ENCODE results near the gene APLN. TPM values are rescaled to one million over a fixed set of nuclear protein-coding genes. Genes with fewer than 3 reads are reported as not detected.

APLN gene
- total and polyA plus RNA-seq, 9 of the 15 experiments (the other 6 are each of a cell fraction or from before 2014, with no cell fraction given) = 0.04 to 0.06 TPM; not detected in 7

- Histone ChIP-seq H4K20me1 (replicated peaks; ENCODE audit: control insufficient read depth, insufficient read depth, low read length) (no peaks in the 10 kb centered on the region), H3K79me2 (ENCODE audit: control insufficient read depth, insufficient read depth, low read length) (no peaks in the 10 kb centered on the region), H3K4me3 (no peak overlapping the region), H3K4me2 (ENCODE audit: insufficient read depth, low read length) (no peak overlapping the region), H3K27me3 (ENCODE audit: control insufficient read depth in 2 of 2, insufficient read depth in 2 of 2, low read length in 2 of 2) (peaks cover 0 to 26% of the 10 kb centered on the region in 2 experiments; a peak in 2 of 5 replicates), H3K36me3 (ENCODE audit: control insufficient read depth, insufficient read depth, low read length) (no peaks in the 10 kb centered on the region), H3K27ac (ENCODE audit: extremely low read depth, low read depth, low read length) (no peak overlapping the region), H3K4me1 (replicated peaks in 1 of 2; ENCODE audit: control insufficient read depth in 2 of 2, insufficient read depth in 2 of 2, low read length in 2 of 2) (no peaks in the 10 kb centered on the region), H3K9me1 (ENCODE audit: control insufficient read depth, insufficient read depth, low read length) (no peaks in the 10 kb centered on the region), H2AFZ (ENCODE audit: low read depth, low read length) (no peak overlapping the region), H3K9ac (ENCODE audit: insufficient read depth in 1 of 2, low read depth in 2 of 2, low read length in 2 of 2) (no peak overlapping the region), H3K9me3 (replicated peaks; ENCODE audit: control insufficient read depth, insufficient read depth, low read depth, low read length) (no peaks in the 10 kb centered on the region)
- FAIRE-seq = no peak
- WGBS (ENCODE audit: insufficient coverage, low coverage, missing lambda C conversion rate) = 0% methylated on average over 2 of the region's 2 CpGs
- ChIA-PET CTCF (ENCODE audit: low intra/inter-chr PET ratio) (no interaction called here), POLR2A (no interaction called here)
- no TSS peak for BruUV-seq (replicated peaks)
- no peak for DNase-seq (ENCODE audit: extremely low read depth in 1 of 4, low spot score in 3 of 4)
- intact Hi-C loops (cut with micrococcal nuclease) = no loop called here
- in situ Hi-C loops (cut with MboI) = no loop called here
- no peak for ATAC-seq
- TF ChIP-seq, protein P1, sequence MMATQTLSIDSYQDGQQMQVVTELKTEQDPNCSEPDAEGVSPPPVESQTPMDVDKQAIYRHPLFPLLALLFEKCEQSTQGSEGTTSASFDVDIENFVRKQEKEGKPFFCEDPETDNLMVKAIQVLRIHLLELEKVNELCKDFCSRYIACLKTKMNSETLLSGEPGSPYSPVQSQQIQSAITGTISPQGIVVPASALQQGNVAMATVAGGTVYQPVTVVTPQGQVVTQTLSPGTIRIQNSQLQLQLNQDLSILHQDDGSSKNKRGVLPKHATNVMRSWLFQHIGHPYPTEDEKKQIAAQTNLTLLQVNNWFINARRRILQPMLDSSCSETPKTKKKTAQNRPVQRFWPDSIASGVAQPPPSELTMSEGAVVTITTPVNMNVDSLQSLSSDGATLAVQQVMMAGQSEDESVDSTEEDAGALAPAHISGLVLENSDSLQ (IDR thresholded peaks at IDR 0.05) = no peak
- TF ChIP-seq MAZ (CRISPR knock-in tag; conservative IDR thresholded peaks at IDR 0.05 in 1 of 2, IDR thresholded peaks at IDR 0.05 in 1 of 2) (no peak), BCL6 (CRISPR knock-in tag; IDR thresholded peaks at IDR 0.05) (no peak), KDM2B (CRISPR knock-in tag; IDR thresholded peaks at IDR 0.05) (no peak), ZSCAN29 (IDR thresholded peaks at IDR 0.05) (no peak), SMAD2 (IDR thresholded peaks at IDR 0.05; ENCODE audit: low read depth, low read length) (no peak), THRAP3 (IDR thresholded peaks at IDR 0.05; ENCODE audit: borderline replicate concordance) (no peak), HNRNPUL1 (IDR thresholded peaks at IDR 0.05; ENCODE audit: low read length) (no peak), CTCFL (IDR thresholded peaks at IDR 0.05; ENCODE audit: borderline replicate concordance, insufficient read depth, low read depth, low read length, poor library complexity, severe bottlenecking) (no peak)
- TF ChIP-seq, protein P2, sequence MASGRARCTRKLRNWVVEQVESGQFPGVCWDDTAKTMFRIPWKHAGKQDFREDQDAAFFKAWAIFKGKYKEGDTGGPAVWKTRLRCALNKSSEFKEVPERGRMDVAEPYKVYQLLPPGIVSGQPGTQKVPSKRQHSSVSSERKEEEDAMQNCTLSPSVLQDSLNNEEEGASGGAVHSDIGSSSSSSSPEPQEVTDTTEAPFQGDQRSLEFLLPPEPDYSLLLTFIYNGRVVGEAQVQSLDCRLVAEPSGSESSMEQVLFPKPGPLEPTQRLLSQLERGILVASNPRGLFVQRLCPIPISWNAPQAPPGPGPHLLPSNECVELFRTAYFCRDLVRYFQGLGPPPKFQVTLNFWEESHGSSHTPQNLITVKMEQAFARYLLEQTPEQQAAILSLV (tag; IDR thresholded peaks at IDR 0.05) = no peak
- TF ChIP-seq, protein P3, sequence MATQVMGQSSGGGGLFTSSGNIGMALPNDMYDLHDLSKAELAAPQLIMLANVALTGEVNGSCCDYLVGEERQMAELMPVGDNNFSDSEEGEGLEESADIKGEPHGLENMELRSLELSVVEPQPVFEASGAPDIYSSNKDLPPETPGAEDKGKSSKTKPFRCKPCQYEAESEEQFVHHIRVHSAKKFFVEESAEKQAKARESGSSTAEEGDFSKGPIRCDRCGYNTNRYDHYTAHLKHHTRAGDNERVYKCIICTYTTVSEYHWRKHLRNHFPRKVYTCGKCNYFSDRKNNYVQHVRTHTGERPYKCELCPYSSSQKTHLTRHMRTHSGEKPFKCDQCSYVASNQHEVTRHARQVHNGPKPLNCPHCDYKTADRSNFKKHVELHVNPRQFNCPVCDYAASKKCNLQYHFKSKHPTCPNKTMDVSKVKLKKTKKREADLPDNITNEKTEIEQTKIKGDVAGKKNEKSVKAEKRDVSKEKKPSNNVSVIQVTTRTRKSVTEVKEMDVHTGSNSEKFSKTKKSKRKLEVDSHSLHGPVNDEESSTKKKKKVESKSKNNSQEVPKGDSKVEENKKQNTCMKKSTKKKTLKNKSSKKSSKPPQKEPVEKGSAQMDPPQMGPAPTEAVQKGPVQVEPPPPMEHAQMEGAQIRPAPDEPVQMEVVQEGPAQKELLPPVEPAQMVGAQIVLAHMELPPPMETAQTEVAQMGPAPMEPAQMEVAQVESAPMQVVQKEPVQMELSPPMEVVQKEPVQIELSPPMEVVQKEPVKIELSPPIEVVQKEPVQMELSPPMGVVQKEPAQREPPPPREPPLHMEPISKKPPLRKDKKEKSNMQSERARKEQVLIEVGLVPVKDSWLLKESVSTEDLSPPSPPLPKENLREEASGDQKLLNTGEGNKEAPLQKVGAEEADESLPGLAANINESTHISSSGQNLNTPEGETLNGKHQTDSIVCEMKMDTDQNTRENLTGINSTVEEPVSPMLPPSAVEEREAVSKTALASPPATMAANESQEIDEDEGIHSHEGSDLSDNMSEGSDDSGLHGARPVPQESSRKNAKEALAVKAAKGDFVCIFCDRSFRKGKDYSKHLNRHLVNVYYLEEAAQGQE (IDR thresholded peaks at IDR 0.05; ENCODE audit: borderline replicate concordance) = no peak
- TF ChIP-seq, protein P3 (CRISPR knock-in tag; IDR thresholded peaks at IDR 0.05; ENCODE audit: low read depth) = no peak
Measured at GRCh38 chrX:129704491-129704890, 49.7 kb upstream of the APLN start.
